ENCODE results near the gene MUSTN1. TPM values are rescaled to one million over a fixed set of nuclear protein-coding genes. Genes with fewer than 3 reads are reported as not detected.
A peak's percentile ranks its signal among the peaks of the same experiment; 100 is the strongest.

The MUSTN1 gene
- polyA plus RNA-seq, 1 experiment: not detected

- Histone ChIP-seq H3K27me3 (ENCODE audit: control insufficient read depth, insufficient read depth, low read length) (no peaks in the 10 kb centered on the region), H3K4me3 (ENCODE audit: low read depth, low read length) (no peak overlapping the region), H3K36me3 (ENCODE audit: control insufficient read depth, insufficient read depth, low read length) (no peaks in the 10 kb centered on the region)
- POLR2A ChIA-PET: no interaction called here
- CTCF ChIA-PET: interaction anchor here (0.9 kb wide), 1 partner anchor 11 kb away, joined by 4 read pairs; the partner anchor contains the start of gene MUSTN1
- no peak for TF ChIP-seq CTCF (IDR thresholded peaks at IDR 0.05; ENCODE audit: insufficient read depth, low read depth, low read length)
- no peak for DNase-seq (ENCODE audit: low read depth)
Measured at GRCh38 chr3:52824037-52824436, 10.8 kb downstream of the MUSTN1 start.

GRCh38 chr3:52822363-52822762 lies 12.5 kb downstream of the MUSTN1 start:
- H3K36me3 ChIP-seq (ENCODE audit: control insufficient read depth, insufficient read depth, low read length): no peaks in the 10 kb centered on the region
- H3K4me3 ChIP-seq (ENCODE audit: low read depth, low read length): no peak overlapping the region
- no peak for TF ChIP-seq CTCF (IDR thresholded peaks at IDR 0.05; ENCODE audit: insufficient read depth, low read depth, low read length)
- no peak for DNase-seq (ENCODE audit: low read depth)
- H3K27me3 ChIP-seq (ENCODE audit: control insufficient read depth, insufficient read depth, low read length): no peaks in the 10 kb centered on the region
- ChIA-PET CTCF (interaction anchor here (1.1 to 1.9 kb wide), 4 partner anchors 24 to 80 kb away, joined by 3 to 7 read pairs (median 4); no protein-coding TSS in a partner anchor), POLR2A (no interaction called here)

- POLR2A ChIA-PET: no interaction called here
- DNase-seq (ENCODE audit: low read depth): no peak
Measured at GRCh38 chr3:52820736-52821135, 14.1 kb downstream of the MUSTN1 start.

GRCh38 chr3:52819936-52820335 lies 14.9 kb downstream of the MUSTN1 start:
- TF ChIP-seq CTCF (IDR thresholded peaks at IDR 0.05; ENCODE audit: insufficient read depth, low read depth, low read length): no peak
- no peaks in the 10 kb centered on the region for H3K36me3 ChIP-seq (ENCODE audit: control insufficient read depth, insufficient read depth, low read length)
- CTCF ChIA-PET: interaction anchor here (0.7 to 1.9 kb wide), 11 partner anchors 8 to 78 kb away, joined by 3 to 10 read pairs (median 4); partner anchors contain the start of gene MUSTN1
- DNase-seq (ENCODE audit: low read depth): no peak
- H3K4me3 ChIP-seq (ENCODE audit: low read depth, low read length): no peak overlapping the region
- H3K27me3 ChIP-seq (ENCODE audit: control insufficient read depth, insufficient read depth, low read length): no peaks in the 10 kb centered on the region; the same call in 1 of the 2 replicates
- POLR2A ChIA-PET: no interaction called here

More at GRCh38 chr3:52820736-52821135, 14.1 kb downstream of the MUSTN1 start:
- peak; percentile 74 for TF ChIP-seq CTCF (IDR thresholded peaks at IDR 0.05; ENCODE audit: insufficient read depth, low read depth, low read length)
- H3K36me3 ChIP-seq (ENCODE audit: control insufficient read depth, insufficient read depth, low read length): no peaks in the 10 kb centered on the region
- no peaks in the 10 kb centered on the region; the same call in 1 of the 2 replicates for H3K27me3 ChIP-seq (ENCODE audit: control insufficient read depth, insufficient read depth, low read length)
- CTCF ChIA-PET: interaction anchor here (0.6 to 1.9 kb wide), 17 partner anchors 9 to 1045 kb away, joined by 3 to 10 read pairs (median 4); partner anchors contain the start of gene MUSTN1
- H3K4me3 ChIP-seq (ENCODE audit: low read depth, low read length): no peak overlapping the region

GRCh38 chr3:52817860-52818259 lies 17.0 kb downstream of the MUSTN1 start:
- no peak for DNase-seq (ENCODE audit: low read depth)
- POLR2A ChIA-PET: no interaction called here
- no peak for TF ChIP-seq CTCF (IDR thresholded peaks at IDR 0.05; ENCODE audit: insufficient read depth, low read depth, low read length)
- no peak overlapping the region for H3K4me3 ChIP-seq (ENCODE audit: low read depth, low read length)
- CTCF ChIA-PET: no interaction called here
- H3K27me3 ChIP-seq (ENCODE audit: control insufficient read depth, insufficient read depth, low read length): no peaks in the 10 kb centered on the region; the same call in 1 of the 2 replicates
- no peaks in the 10 kb centered on the region for H3K36me3 ChIP-seq (ENCODE audit: control insufficient read depth, insufficient read depth, low read length)
